HepG2 (cell line): ENCODE results near the gene ZG16B. TPM values are rescaled to one million over a fixed set of nuclear protein-coding genes. Genes with fewer than 3 reads are reported as not detected.

Source experiments
- ATAC-seq: fragments of 200-7000 bp; cut with Tn5 transposase; 3 replicates; pipeline ENCODE4 v1.9.1; 2020; ENCODE audit warnings: mild to moderate bottlenecking, moderate library complexity
- BruUV-seq: library from RNA; stranded (reverse); fragments of 400-500 nt; replicated peaks from 2 replicates; lab custom pipeline; 2021; lab: Mats Ljungman, UMichigan
- CTCF ChIA-PET: fragments of 300-600 bp; formaldehyde crosslinking; extraction: SDS; loops from one replicate; lab custom pipeline; 2021; ENCODE audit warnings: low total read pairs, inconsistent platforms, low intra/inter-chr PET ratio; lab: Yijun Ruan, JAX
- POLR2A ChIA-PET: fragments of 350-600 bp; sonication (Branson Sonifier 250); formaldehyde crosslinking; loops from one replicate; lab custom pipeline; 2020; ENCODE audit warnings: antibody characterized with exemption, inconsistent platforms; lab: Yijun Ruan, JAX
- DNase-seq: peaks from one replicate; pipeline ENCODE4 v3.0.0-alpha.2; 2015; ENCODE audit warnings: low spot score
- FAIRE-seq: peaks from 3 replicates; lab custom pipeline; 2011; peaks lifted over from hg19 to GRCh38; lab: Jason Lieb, UNC
- H2AFZ ChIP-seq: one replicate; pipeline ENCODE4 v1.6.1; 2011; ENCODE audit warnings: low read length, inconsistent platforms
- H3K27ac ChIP-seq: fragments of 300-600 bp; 3 replicates; pipeline ENCODE4 v1.8.0; 2011; ENCODE audit warnings: mixed run types, mild to moderate bottlenecking, mixed read lengths, low read length, inconsistent platforms; ENCODE audit not compliant: insufficient read depth; ENCODE audit errors: extremely low read length
- H3K27me3 ChIP-seq, 2 experiments: fragments of 200-600 bp in 1 of 2; 2 replicates in 1 of 2; 3 replicates in 1 of 2; pipeline versions ENCODE4 v1.6.0 to v1.8.0; 2011; ENCODE audit warnings: low read length in 2 of 2, mild to moderate bottlenecking in 2 of 2, moderate library complexity in 2 of 2, inconsistent platforms in 1 of 2; ENCODE audit not compliant: insufficient read depth in 2 of 2, control insufficient read depth in 1 of 2
- H3K36me3 ChIP-seq, 2 experiments: fragments of 200-600 bp in 1 of 2; replicated peaks in 1 of 2; 2 replicates in 1 of 2; 3 replicates in 1 of 2; pipeline versions ENCODE4 v1.5.1 to v1.8.0; 2011; ENCODE audit warnings: low read length in 2 of 2, inconsistent platforms in 1 of 2; ENCODE audit not compliant: insufficient read depth in 2 of 2, control insufficient read depth in 1 of 2
- H3K4me1 ChIP-seq: 2 replicates; pipeline ENCODE4 v1.5.1; 2012; ENCODE audit warnings: low read length, inconsistent platforms; ENCODE audit not compliant: insufficient read depth
- H3K4me2 ChIP-seq: 2 replicates; pipeline ENCODE4 v1.6.0; 2011; ENCODE audit warnings: low read depth, low read length, inconsistent platforms
- H3K4me3 ChIP-seq, 3 experiments: fragments of 200-600 bp in 1 of 3; sonication (generic), shearing (Covaris generic) in 1 of 3; replicated peaks in 1 of 3; 2 replicates each; pipeline ENCODE4 v1.5.1; 2011 to 2016; ENCODE audit warnings: low read length in 3 of 3, inconsistent platforms in 2 of 3, low read depth in 2 of 3, mild to moderate bottlenecking in 2 of 3, control low read depth in 1 of 3, mixed read lengths in 1 of 3; ENCODE audit not compliant: insufficient read depth in 1 of 3
- H3K79me2 ChIP-seq: one replicate; pipeline ENCODE4 v1.6.1; 2011; ENCODE audit warnings: low read length, inconsistent platforms; ENCODE audit not compliant: insufficient read depth
- H3K9ac ChIP-seq: 2 replicates; pipeline ENCODE4 v1.6.0; 2011; ENCODE audit warnings: mild to moderate bottlenecking, low read depth, low read length, inconsistent platforms; ENCODE audit not compliant: insufficient read depth
- H3K9me3 ChIP-seq: 2 replicates; pipeline ENCODE4 v1.5.1; 2012; ENCODE audit warnings: mild to moderate bottlenecking, low read length
- H4K20me1 ChIP-seq: 2 replicates; pipeline ENCODE4 v1.6.0; 2011; ENCODE audit warnings: inconsistent platforms, mild to moderate bottlenecking, low read length, moderate library complexity; ENCODE audit not compliant: insufficient read depth
- FOXO1 ChIP-seq: sonication (generic); formaldehyde crosslinking; IDR thresholded peaks from 2 replicates; pipeline ENCODE4 v1.4.0; 2020; ENCODE audit warnings: missing genetic modification reagents
- NR2C2 ChIP-seq: sonication (generic); formaldehyde crosslinking; IDR thresholded peaks from 2 replicates; pipeline ENCODE4 v1.4.0; 2020; ENCODE audit warnings: missing genetic modification reagents, mild to moderate bottlenecking, moderate library complexity, borderline replicate concordance
- PHB2 ChIP-seq: fragments of 450-650 bp; IDR thresholded peaks from 2 replicates; pipeline ENCODE4 v1.6.1; 2018; ENCODE audit not compliant: partially characterized antibody
- ZC3H4 ChIP-seq: sonication (generic); formaldehyde crosslinking; IDR thresholded peaks from 2 replicates; pipeline ENCODE4 v1.4.0; 2020; ENCODE audit warnings: missing genetic modification reagents, borderline replicate concordance
- ZNF629 ChIP-seq: sonication (generic); formaldehyde crosslinking; conservative IDR thresholded peaks from 2 replicates; pipeline ENCODE4 v1.5.0; 2020; ENCODE audit warnings: missing genetic modification reagents
- ZNF839 ChIP-seq: sonication (generic); formaldehyde crosslinking; IDR thresholded peaks from 2 replicates; pipeline ENCODE4 v1.4.0; 2020; ENCODE audit warnings: missing genetic modification reagents, mild to moderate bottlenecking, borderline replicate concordance
- WGBS: methylation state at CpG from one replicate; pipeline ENCODE4 v1.1.6; 2017; ENCODE audit warnings: low lambda C conversion rate; 5-methylcytosine and 5-hydroxymethylcytosine counted together
- in situ Hi-C: cut with HindIII; loops from 2 replicates; pipeline ENCODE4 v1.10.0; 2017; ENCODE audit warnings: low pct_unique_long_range_greater_than_20kb; ENCODE audit not compliant: extremely low pct_ligation_motif_present
- intact Hi-C: fragments of 100-400 bp; cut with micrococcal nuclease; formaldehyde crosslinking; loops from one replicate; pipeline ENCODE4 v1.10.0; 2022; ENCODE audit not compliant: unreplicated experiment
- polyA plus RNA-seq, 8 experiments: library from polyadenylated mRNA; depleted of rRNA in 3 of 8; stranded (reverse) in 7 of 8; unstranded in 1 of 8; fragments of >200 nt; fragmentation: Illumina TruSeq in 4 of 8; extraction: Trizol in 4 of 8; gene quantifications; 2 replicates each; pipeline versions ENCODE4 v1.2.1 to v1.2.3, GENCODE V29; 2011 to 2016; ENCODE audit warnings: low read depth in 4 of 8, missing spikeins in 1 of 8, mixed read lengths in 1 of 8; ENCODE audit not compliant: insufficient read depth in 1 of 8
- total RNA-seq, 5 experiments: library from RNA; depleted of rRNA; stranded (reverse); fragments of >200 nt; fragmentation: Illumina TruSeq; extraction: Trizol; gene quantifications; 2 replicates each; pipeline ENCODE4 v1.2.3, GENCODE V29; 2016; ENCODE audit warnings: low read depth in 1 of 5
- TF ChIP-seq, protein P1 (sequence below): sonication (generic); formaldehyde crosslinking; IDR thresholded peaks from 2 replicates; pipeline ENCODE4 v1.4.0; 2020; ENCODE audit warnings: missing genetic modification reagents, mild to moderate bottlenecking, borderline replicate concordance
- TF ChIP-seq, protein P2 (sequence below): sonication (generic); formaldehyde crosslinking; IDR thresholded peaks from 2 replicates; pipeline ENCODE4 v1.4.0; 2020; ENCODE audit warnings: missing genetic modification reagents, borderline replicate concordance

The ZG16B gene
- total and polyA plus RNA-seq, 2 of the 13 experiments (the other 11 are each of a cell fraction or from before 2014, with no cell fraction given), result 1.5 to 11.3 TPM

DNA sequence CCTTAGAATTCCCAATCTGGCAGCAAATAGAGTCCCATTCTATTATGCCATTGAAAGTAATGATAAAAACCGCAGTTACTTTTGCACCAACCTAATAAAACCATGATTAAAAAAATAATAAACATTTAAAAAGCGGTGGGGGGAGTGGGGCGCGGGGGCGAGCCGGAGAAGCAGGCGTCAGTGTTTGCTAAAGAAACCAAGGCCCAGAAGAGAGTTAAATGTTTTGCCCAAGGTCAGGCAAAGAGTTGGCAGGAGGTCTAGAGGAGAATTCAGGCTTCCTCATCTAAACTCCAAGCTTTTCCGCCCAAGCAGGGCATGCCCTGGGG is 37.5 kb downstream of the ZG16B start:
- H4K20me1 ChIP-seq, result no peaks in the 10 kb centered on the region
- H3K79me2 ChIP-seq, result no peaks in the 10 kb centered on the region
- ChIA-PET CTCF (interaction anchor here (1.1 to 3.1 kb wide), 3 partner anchors 14 to 59 kb away, joined by 3 to 30 read pairs (median 19); no protein-coding TSS in a partner anchor), POLR2A (interaction anchor here (0.8 to 2.4 kb wide), 10 partner anchors 9 to 116 kb away, joined by 3 to 28 read pairs (median 12); partner anchors contain the start of genes FLYWCH1, FLYWCH2, PRSS22 and SRRM2)
- peak overlapping the region; percentile 61 for H3K9ac ChIP-seq
- H3K4me1 ChIP-seq, result peaks cover 29% of the 10 kb centered on the region
- no peak for DNase-seq
- peak overlapping the region; percentile 100 for H2AFZ ChIP-seq
- peak overlapping the region; percentile 73 for H3K27ac ChIP-seq
- no peaks in the 10 kb centered on the region for H3K9me3 ChIP-seq
- peaks cover 0 to 7% of the 10 kb centered on the region in 2 experiments; a peak in 1 of 5 replicates for H3K27me3 ChIP-seq
- no peak for ATAC-seq
- no peak for TF ChIP-seq ZC3H4 (CRISPR knock-in tag)
- TF ChIP-seq, protein P1, sequence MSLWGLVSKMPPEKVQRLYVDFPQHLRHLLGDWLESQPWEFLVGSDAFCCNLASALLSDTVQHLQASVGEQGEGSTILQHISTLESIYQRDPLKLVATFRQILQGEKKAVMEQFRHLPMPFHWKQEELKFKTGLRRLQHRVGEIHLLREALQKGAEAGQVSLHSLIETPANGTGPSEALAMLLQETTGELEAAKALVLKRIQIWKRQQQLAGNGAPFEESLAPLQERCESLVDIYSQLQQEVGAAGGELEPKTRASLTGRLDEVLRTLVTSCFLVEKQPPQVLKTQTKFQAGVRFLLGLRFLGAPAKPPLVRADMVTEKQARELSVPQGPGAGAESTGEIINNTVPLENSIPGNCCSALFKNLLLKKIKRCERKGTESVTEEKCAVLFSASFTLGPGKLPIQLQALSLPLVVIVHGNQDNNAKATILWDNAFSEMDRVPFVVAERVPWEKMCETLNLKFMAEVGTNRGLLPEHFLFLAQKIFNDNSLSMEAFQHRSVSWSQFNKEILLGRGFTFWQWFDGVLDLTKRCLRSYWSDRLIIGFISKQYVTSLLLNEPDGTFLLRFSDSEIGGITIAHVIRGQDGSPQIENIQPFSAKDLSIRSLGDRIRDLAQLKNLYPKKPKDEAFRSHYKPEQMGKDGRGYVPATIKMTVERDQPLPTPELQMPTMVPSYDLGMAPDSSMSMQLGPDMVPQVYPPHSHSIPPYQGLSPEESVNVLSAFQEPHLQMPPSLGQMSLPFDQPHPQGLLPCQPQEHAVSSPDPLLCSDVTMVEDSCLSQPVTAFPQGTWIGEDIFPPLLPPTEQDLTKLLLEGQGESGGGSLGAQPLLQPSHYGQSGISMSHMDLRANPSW (CRISPR knock-in tag), result no peak
- no peak for TF ChIP-seq ZNF629 (CRISPR knock-in tag)
- no peak for TF ChIP-seq FOXO1 (CRISPR knock-in tag)
- TF ChIP-seq, protein P2, sequence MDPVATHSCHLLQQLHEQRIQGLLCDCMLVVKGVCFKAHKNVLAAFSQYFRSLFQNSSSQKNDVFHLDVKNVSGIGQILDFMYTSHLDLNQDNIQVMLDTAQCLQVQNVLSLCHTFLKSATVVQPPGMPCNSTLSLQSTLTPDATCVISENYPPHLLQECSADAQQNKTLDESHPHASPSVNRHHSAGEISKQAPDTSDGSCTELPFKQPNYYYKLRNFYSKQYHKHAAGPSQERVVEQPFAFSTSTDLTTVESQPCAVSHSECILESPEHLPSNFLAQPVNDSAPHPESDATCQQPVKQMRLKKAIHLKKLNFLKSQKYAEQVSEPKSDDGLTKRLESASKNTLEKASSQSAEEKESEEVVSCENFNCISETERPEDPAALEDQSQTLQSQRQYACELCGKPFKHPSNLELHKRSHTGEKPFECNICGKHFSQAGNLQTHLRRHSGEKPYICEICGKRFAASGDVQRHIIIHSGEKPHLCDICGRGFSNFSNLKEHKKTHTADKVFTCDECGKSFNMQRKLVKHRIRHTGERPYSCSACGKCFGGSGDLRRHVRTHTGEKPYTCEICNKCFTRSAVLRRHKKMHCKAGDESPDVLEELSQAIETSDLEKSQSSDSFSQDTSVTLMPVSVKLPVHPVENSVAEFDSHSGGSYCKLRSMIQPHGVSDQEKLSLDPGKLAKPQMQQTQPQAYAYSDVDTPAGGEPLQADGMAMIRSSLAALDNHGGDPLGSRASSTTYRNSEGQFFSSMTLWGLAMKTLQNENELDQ (CRISPR knock-in tag), result no peak
- no peak for TF ChIP-seq ZNF839 (CRISPR knock-in tag)
- no peak for TF ChIP-seq NR2C2 (CRISPR knock-in tag)
- TF ChIP-seq PHB2, result no peak
- H3K4me2 ChIP-seq, result peak overlapping the region; percentile 100
- FAIRE-seq, result no peak
- no peaks in the 10 kb centered on the region for H3K36me3 ChIP-seq
- intact Hi-C loops, result loop anchor here (5.0 kb wide), 1 partner anchor 45 kb away; the partner anchor contains the start of gene FLYWCH1
- H3K4me3 ChIP-seq, result peak overlapping the region; percentile 65 to 83 (median 80)
- 39% methylated on average over 8 of the region's 8 CpGs for WGBS
- in situ Hi-C loops, result no loop called here
- no TSS peak for BruUV-seq
